Measurements from ENCODE around the gene KY.
A peak's percentile ranks its signal among the peaks of the same experiment; 100 is the strongest.

KY gene

GRCh38 chr3:134607054-134608022 lies 43.5 kb downstream of the KY start:
- TF ChIP-seq POLR2A (IDR thresholded peaks at IDR 0.05; ENCODE audit: extremely low read depth, insufficient read length) (no peak), MYC (IDR thresholded peaks at IDR 0.05; ENCODE audit: low read depth, low read length) (no peak)
- TF ChIP-seq, protein P1, sequence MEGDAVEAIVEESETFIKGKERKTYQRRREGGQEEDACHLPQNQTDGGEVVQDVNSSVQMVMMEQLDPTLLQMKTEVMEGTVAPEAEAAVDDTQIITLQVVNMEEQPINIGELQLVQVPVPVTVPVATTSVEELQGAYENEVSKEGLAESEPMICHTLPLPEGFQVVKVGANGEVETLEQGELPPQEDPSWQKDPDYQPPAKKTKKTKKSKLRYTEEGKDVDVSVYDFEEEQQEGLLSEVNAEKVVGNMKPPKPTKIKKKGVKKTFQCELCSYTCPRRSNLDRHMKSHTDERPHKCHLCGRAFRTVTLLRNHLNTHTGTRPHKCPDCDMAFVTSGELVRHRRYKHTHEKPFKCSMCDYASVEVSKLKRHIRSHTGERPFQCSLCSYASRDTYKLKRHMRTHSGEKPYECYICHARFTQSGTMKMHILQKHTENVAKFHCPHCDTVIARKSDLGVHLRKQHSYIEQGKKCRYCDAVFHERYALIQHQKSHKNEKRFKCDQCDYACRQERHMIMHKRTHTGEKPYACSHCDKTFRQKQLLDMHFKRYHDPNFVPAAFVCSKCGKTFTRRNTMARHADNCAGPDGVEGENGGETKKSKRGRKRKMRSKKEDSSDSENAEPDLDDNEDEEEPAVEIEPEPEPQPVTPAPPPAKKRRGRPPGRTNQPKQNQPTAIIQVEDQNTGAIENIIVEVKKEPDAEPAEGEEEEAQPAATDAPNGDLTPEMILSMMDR (IDR thresholded peaks at IDR 0.05; ENCODE audit: low read depth, low read length): no peak
- TF ChIP-seq, protein P2, sequence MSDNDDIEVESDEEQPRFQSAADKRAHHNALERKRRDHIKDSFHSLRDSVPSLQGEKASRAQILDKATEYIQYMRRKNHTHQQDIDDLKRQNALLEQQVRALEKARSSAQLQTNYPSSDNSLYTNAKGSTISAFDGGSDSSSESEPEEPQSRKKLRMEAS (IDR thresholded peaks at IDR 0.05; ENCODE audit: low read depth, low read length): no peak
- peak; percentile 88 for DNase-seq (ENCODE audit: low read depth)
- peak overlapping the region; percentile 53 for H3K4me3 ChIP-seq (ENCODE audit: low read depth, low read length)

GRCh38 chr3:134606033-134607025 lies 44.5 kb downstream of the KY start:
- peak; percentile 78 for DNase-seq (ENCODE audit: low read depth)
- peak overlapping the region; percentile 53 for H3K4me3 ChIP-seq (ENCODE audit: low read depth, low read length)
- peak; percentile 34 for TF ChIP-seq MYC (IDR thresholded peaks at IDR 0.05; ENCODE audit: low read depth, low read length)
- TF ChIP-seq, protein P2 (IDR thresholded peaks at IDR 0.05; ENCODE audit: low read depth, low read length): no peak

DNA sequence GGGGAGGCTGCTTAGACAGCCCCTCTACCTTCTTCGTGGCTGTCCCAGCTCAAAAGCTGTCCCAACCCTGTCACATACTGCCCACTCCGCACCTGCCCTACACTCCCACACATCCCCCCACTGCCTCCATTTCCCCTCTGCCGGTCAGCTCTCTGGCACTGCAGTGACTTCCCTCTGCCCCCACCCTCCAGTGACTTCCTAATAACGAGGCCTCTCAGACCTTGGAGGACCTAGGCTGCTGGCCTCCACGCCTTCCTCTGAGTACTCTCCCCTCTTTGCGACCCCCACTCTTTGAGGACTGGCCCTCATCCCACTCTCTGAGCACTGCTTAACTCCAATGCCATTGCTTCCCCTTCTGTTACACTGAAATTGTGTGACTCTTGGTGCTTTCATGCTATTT lies 45.3 kb downstream of the KY start:
- DNase-seq (ENCODE audit: low read depth): peak; percentile 53
- TF ChIP-seq, protein P2 (IDR thresholded peaks at IDR 0.05; ENCODE audit: low read depth, low read length): no peak
- TF ChIP-seq POLR2A (IDR thresholded peaks at IDR 0.05; ENCODE audit: extremely low read depth, insufficient read length) (no peak), MYC (IDR thresholded peaks at IDR 0.05; ENCODE audit: low read depth, low read length) (no peak)
- peak overlapping the region; percentile 53 for H3K4me3 ChIP-seq (ENCODE audit: low read depth, low read length)

DNA sequence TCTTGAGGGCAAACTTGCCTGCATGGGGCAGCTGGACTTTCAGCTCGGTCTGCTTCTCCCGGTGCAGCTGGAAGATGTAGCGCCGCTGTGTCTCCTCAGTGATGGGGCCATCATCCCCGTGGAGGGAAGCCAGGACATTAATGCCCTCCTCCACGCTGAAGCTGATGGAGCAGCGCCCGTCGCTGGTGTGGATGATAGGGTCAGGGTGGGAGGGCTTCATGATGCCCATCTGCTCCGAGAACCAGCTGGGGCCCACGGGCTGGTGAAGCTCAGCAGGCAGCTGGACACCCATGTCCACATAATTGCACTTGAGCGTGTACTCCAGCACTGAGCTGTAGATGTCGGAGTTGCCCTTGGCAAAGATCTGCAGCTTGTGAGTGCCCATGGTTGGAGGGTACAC lies 46.9 kb downstream of the KY start:
- TF ChIP-seq, protein P2 (IDR thresholded peaks at IDR 0.05; ENCODE audit: low read depth, low read length): no peak
- TF ChIP-seq, protein P1 (IDR thresholded peaks at IDR 0.05; ENCODE audit: low read depth, low read length): no peak
- TF ChIP-seq MYC (IDR thresholded peaks at IDR 0.05; ENCODE audit: low read depth, low read length) (no peak), POLR2A (IDR thresholded peaks at IDR 0.05; ENCODE audit: extremely low read depth, insufficient read length) (no peak)
- DNase-seq (ENCODE audit: low read depth): no peak
- no peak overlapping the region for H3K4me3 ChIP-seq (ENCODE audit: low read depth, low read length)

DNA sequence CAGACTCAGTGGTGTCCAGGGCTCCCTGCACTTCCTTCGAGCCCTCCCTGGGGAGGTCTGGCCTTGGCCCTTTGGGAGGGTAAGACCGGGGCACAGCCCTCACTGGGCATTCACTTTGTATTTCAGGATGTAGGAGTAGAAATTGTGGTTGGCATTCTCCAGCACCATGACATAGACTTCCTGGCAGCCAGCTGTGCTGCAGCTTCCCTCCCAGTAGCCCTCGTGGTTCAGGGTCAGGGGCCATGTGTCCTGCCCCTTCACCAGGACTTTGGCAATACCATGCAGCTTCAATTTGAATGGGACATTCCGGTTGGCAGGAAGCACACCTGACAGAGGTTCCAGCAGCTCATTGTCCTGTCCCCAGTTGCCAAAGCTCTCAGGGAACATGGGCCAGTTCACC lies 47.3 kb downstream of the KY start:
- peak; percentile 71 for DNase-seq (ENCODE audit: low read depth)
- H3K4me3 ChIP-seq (ENCODE audit: low read depth, low read length): no peak overlapping the region
- TF ChIP-seq MYC (IDR thresholded peaks at IDR 0.05; ENCODE audit: low read depth, low read length) (peak; percentile 61), POLR2A (IDR thresholded peaks at IDR 0.05; ENCODE audit: extremely low read depth, insufficient read length) (no peak)
- TF ChIP-seq, protein P2 (IDR thresholded peaks at IDR 0.05; ENCODE audit: low read depth, low read length): peak; percentile 88
- TF ChIP-seq, protein P1 (IDR thresholded peaks at IDR 0.05; ENCODE audit: low read depth, low read length): no peak

GRCh38 chr3:134602440-134602814 lies 48.4 kb downstream of the KY start:
- TF ChIP-seq, protein P2 (IDR thresholded peaks at IDR 0.05; ENCODE audit: low read depth, low read length): no peak
- no peak for TF ChIP-seq POLR2A (IDR thresholded peaks at IDR 0.05; ENCODE audit: extremely low read depth, insufficient read length)
- TF ChIP-seq, protein P1 (IDR thresholded peaks at IDR 0.05; ENCODE audit: low read depth, low read length): no peak
- TF ChIP-seq MYC (IDR thresholded peaks at IDR 0.05; ENCODE audit: low read depth, low read length): no peak
- no peak for DNase-seq (ENCODE audit: low read depth)
- H3K4me3 ChIP-seq (ENCODE audit: low read depth, low read length): no peak overlapping the region
